Hepatocyte (in vitro differentiated cells): Measurements from ENCODE around the gene ZBTB32. TPM values are rescaled to one million over a fixed set of nuclear protein-coding genes. Genes with fewer than 3 reads are reported as not detected.

Experiments used
- DNase-seq: peaks from one replicate; pipeline ENCODE4 v3.0.0-alpha.2; 2016; ENCODE audit warnings: low spot score
- H2AFZ ChIP-seq: fragments of 200-600 bp; sonication (generic); 2 replicates; pipeline ENCODE4 v1.6.0; 2016; ENCODE audit warnings: antibody characterized with exemption, mild to moderate bottlenecking
- H3K27ac ChIP-seq: fragments of 200-600 bp; sonication (generic); 2 replicates; pipeline ENCODE4 v1.5.1; 2016; ENCODE audit warnings: mild to moderate bottlenecking
- H3K27me3 ChIP-seq: fragments of 200-600 bp; sonication (generic); 2 replicates; pipeline ENCODE4 v1.6.1; 2016
- H3K36me3 ChIP-seq: fragments of 200-600 bp; sonication (generic); replicated peaks from 2 replicates; pipeline ENCODE4 v1.5.1; 2016; ENCODE audit warnings: low read depth; ENCODE audit not compliant: insufficient read depth
- H3K4me1 ChIP-seq: fragments of 200-600 bp; sonication (generic); 2 replicates; pipeline ENCODE4 v1.5.1; 2016; ENCODE audit warnings: mild to moderate bottlenecking, moderate library complexity; ENCODE audit not compliant: insufficient read depth
- H3K4me2 ChIP-seq: fragments of 200-600 bp; sonication (generic); 2 replicates; pipeline ENCODE4 v1.6.0; 2016
- H3K4me3 ChIP-seq: fragments of 200-600 bp; sonication (generic); 2 replicates; pipeline ENCODE4 v1.5.1; 2016; ENCODE audit warnings: mild to moderate bottlenecking
- H3K79me2 ChIP-seq: fragments of 200-600 bp; sonication (generic); 2 replicates; pipeline ENCODE4 v1.6.0; 2017; ENCODE audit warnings: mild to moderate bottlenecking
- H3K9me2 ChIP-seq: fragments of 200-600 bp; sonication (generic); replicated peaks from 2 replicates; pipeline ENCODE4 v1.6.0; 2017; ENCODE audit warnings: mild to moderate bottlenecking; ENCODE audit not compliant: insufficient read depth
- H3K9me3 ChIP-seq: fragments of 200-600 bp; sonication (generic); 2 replicates; pipeline ENCODE4 v1.5.1; 2016; ENCODE audit warnings: low read depth, mild to moderate bottlenecking
- H4K20me1 ChIP-seq: fragments of 200-600 bp; sonication (generic); 2 replicates; pipeline ENCODE4 v1.6.0; 2016; ENCODE audit warnings: mild to moderate bottlenecking; ENCODE audit not compliant: insufficient read depth, poor library complexity, severe bottlenecking
- CTCF ChIP-seq: fragments of 200-600 bp; sonication (generic); IDR thresholded peaks from 2 replicates; pipeline ENCODE4 v1.5.1; 2016; ENCODE audit warnings: antibody characterized with exemption, mild to moderate bottlenecking; ENCODE audit not compliant: poor library complexity
- EZH2 ChIP-seq: fragments of 200-600 bp; sonication (generic); IDR thresholded peaks from 2 replicates; pipeline ENCODE4 v1.6.1; 2016; ENCODE audit warnings: antibody characterized with exemption, mild to moderate bottlenecking, borderline replicate concordance
- EZH2phosphoT487 ChIP-seq: fragments of 200-600 bp; sonication (generic); IDR thresholded peaks from one replicate; pipeline ENCODE4 v1.6.1; 2018; ENCODE audit warnings: antibody characterized with exemption, mild to moderate bottlenecking, low read depth, moderate library complexity; ENCODE audit not compliant: unreplicated experiment, severe bottlenecking
- WGBS: methylation state at CpG from one replicate; pipeline ENCODE4 v1.1.6; 2016; ENCODE audit warnings: low lambda C conversion rate; ENCODE audit errors: missing lambda C conversion rate; 5-methylcytosine and 5-hydroxymethylcytosine counted together
- polyA plus RNA-seq: library from polyadenylated mRNA; unstranded; fragments of >200 nt; fragmentation: Nextera tagmentation; extraction: Ambion mirVana; gene quantifications from 2 replicates; pipeline ENCODE4 v1.2.1, GENCODE V29; 2016
- total RNA-seq: library from RNA; depleted of rRNA; stranded (reverse); fragments of >200 nt; gene quantifications from 2 replicates; pipeline ENCODE4 v1.2.3, GENCODE V29; 2014

The ZBTB32 gene
- total and polyA plus RNA-seq, 2 experiments from 2014 or later: 0.11 TPM; not detected in 1

- no peaks in the 10 kb centered on the region for H3K9me3 ChIP-seq
- TF ChIP-seq CTCF (no peak), EZH2 (no peak), EZH2phosphoT487 (no peak)
- H3K4me2 ChIP-seq: no peak overlapping the region
- H3K79me2 ChIP-seq: no peaks in the 10 kb centered on the region
- no peak overlapping the region for H3K27ac ChIP-seq
- no peak overlapping the region for H3K4me3 ChIP-seq
- 95% methylated on average over 2 of the region's 2 CpGs for WGBS
- no peaks in the 10 kb centered on the region for H4K20me1 ChIP-seq
- no peak for DNase-seq
- H2AFZ ChIP-seq: no peak overlapping the region
- H3K4me1 ChIP-seq: peaks cover 4% of the 10 kb centered on the region
- no peaks in the 10 kb centered on the region for H3K27me3 ChIP-seq
- H3K9me2 ChIP-seq: no peaks in the 10 kb centered on the region
- no peaks in the 10 kb centered on the region for H3K36me3 ChIP-seq
These were observed 34.5 kb downstream of the ZBTB32 start for GRCh38 chr19:35738887-35739229.

- Histone ChIP-seq H3K9me3 (no peaks in the 10 kb centered on the region), H3K4me2 (peak overlapping the region; percentile 91), H2AFZ (no peak overlapping the region), H3K4me1 (peaks cover 4% of the 10 kb centered on the region), H3K27ac (peak overlapping the region; percentile 50), H3K9me2 (no peaks in the 10 kb centered on the region), H3K36me3 (no peaks in the 10 kb centered on the region), H4K20me1 (no peaks in the 10 kb centered on the region), H3K27me3 (no peaks in the 10 kb centered on the region), H3K79me2 (no peaks in the 10 kb centered on the region), H3K4me3 (no peak overlapping the region)
- WGBS: 85% methylated on average over 29 of the region's 29 CpGs
- TF ChIP-seq EZH2phosphoT487 (no peak), EZH2 (no peak), CTCF (no peak)
- DNase-seq: no peak
These were observed 35.1 kb downstream of the ZBTB32 start for GRCh38 chr19:35739275-35740107.

- TF ChIP-seq EZH2 (no peak), CTCF (no peak), EZH2phosphoT487 (no peak)
- H3K27me3 ChIP-seq: no peaks in the 10 kb centered on the region
- H3K4me2 ChIP-seq: peak overlapping the region; percentile 91
- no peaks in the 10 kb centered on the region for H3K36me3 ChIP-seq
- no peak for DNase-seq
- no peaks in the 10 kb centered on the region for H3K79me2 ChIP-seq
- H3K27ac ChIP-seq: peak overlapping the region; percentile 50
- peak overlapping the region; percentile 47 for H3K4me3 ChIP-seq
- peaks cover 4% of the 10 kb centered on the region for H3K4me1 ChIP-seq
- 8% methylated on average over 16 of the region's 16 CpGs for WGBS
- peak overlapping the region; percentile 31 for H2AFZ ChIP-seq
- H3K9me3 ChIP-seq: no peaks in the 10 kb centered on the region
- no peaks in the 10 kb centered on the region for H3K9me2 ChIP-seq
- H4K20me1 ChIP-seq: no peaks in the 10 kb centered on the region
These were observed 35.7 kb downstream of the ZBTB32 start for GRCh38 chr19:35740108-35740422.
